Suppressor macrophage treated with lipopolysaccharide for 1 hour (primary cell): ENCODE results near the gene SLC25A18.

ENCODE experiments used
- DNase-seq, 3 donors: peaks; one replicate each; pipeline ENCODE4 v3.0.0-alpha.2; 2020 to 2022

SLC25A18 gene

GRCh38 chr22:17570851-17571631 lies 7.7 kb downstream of the SLC25A18 start:
- peak in 1 of 3 donors; percentile 7 for DNase-seq

GRCh38 chr22:17575151-17575550 lies 11.9 kb downstream of the SLC25A18 start:
- no peak for DNase-seq

- no peak for DNase-seq
Measured at GRCh38 chr22:17575681-17576080, 12.4 kb downstream of the SLC25A18 start.

GRCh38 chr22:17576470-17576869 lies 13.2 kb downstream of the SLC25A18 start:
- no peak for DNase-seq

- DNase-seq = no peak
Measured at GRCh38 chr22:17578136-17578754, 14.9 kb downstream of the SLC25A18 start.

- DNase-seq = no peak
Measured at GRCh38 chr22:17579535-17579981, 16.3 kb downstream of the SLC25A18 start.

GRCh38 chr22:17580441-17581031 lies 17.2 kb downstream of the SLC25A18 start:
- no peak for DNase-seq

- no peak for DNase-seq
Measured at GRCh38 chr22:17581056-17581455, 17.8 kb downstream of the SLC25A18 start.

- no peak for DNase-seq
Measured at GRCh38 chr22:17581631-17582030, 18.3 kb downstream of the SLC25A18 start.

GRCh38 chr22:17583151-17583550 lies 19.9 kb downstream of the SLC25A18 start:
- no peak for DNase-seq

GRCh38 chr22:17586831-17587440 lies 23.6 kb downstream of the SLC25A18 start:
- DNase-seq = no peak

GRCh38 chr22:17587629-17588028 lies 24.3 kb downstream of the SLC25A18 start:
- DNase-seq = no peak

GRCh38 chr22:17588606-17589005 lies 25.3 kb downstream of the SLC25A18 start:
- no peak for DNase-seq

- no peak for DNase-seq
Measured at GRCh38 chr22:17589810-17590375, 26.6 kb downstream of the SLC25A18 start.

GRCh38 chr22:17590586-17590985 lies 27.3 kb downstream of the SLC25A18 start:
- DNase-seq = no peak

GRCh38 chr22:17592201-17592600 lies 28.9 kb downstream of the SLC25A18 start:
- DNase-seq = no peak

- DNase-seq = no peak
Measured at GRCh38 chr22:17596226-17596625, 32.9 kb downstream of the SLC25A18 start.

- DNase-seq = no peak
Measured at GRCh38 chr22:17597217-17597616, 33.9 kb downstream of the SLC25A18 start.

GRCh38 chr22:17598318-17598717 lies 35.0 kb downstream of the SLC25A18 start:
- DNase-seq = no peak

- no peak for DNase-seq
Measured at GRCh38 chr22:17601031-17601430, 37.7 kb downstream of the SLC25A18 start.

GRCh38 chr22:17603668-17604067 lies 40.4 kb downstream of the SLC25A18 start:
- DNase-seq = no peak

GRCh38 chr22:17606496-17606895 lies 43.2 kb downstream of the SLC25A18 start:
- DNase-seq = no peak

GRCh38 chr22:17607891-17608521 lies 44.7 kb downstream of the SLC25A18 start:
- DNase-seq = no peak
